Spleen (tissue), 11 donors: ENCODE data around the gene CELA1. TPM values are rescaled to one million over a fixed set of nuclear protein-coding genes. Genes with fewer than 3 reads are reported as not detected.

Experiments
- DNase-seq: peaks from one replicate; pipeline ENCODE4 v3.0.0-alpha.2; 2020
- H3K27ac ChIP-seq, 8 donors: fragments of 200-600 bp; sonication (generic) in 7 of 8; 1 replicate in 4 of 8; 2 replicates in 4 of 8; pipeline versions ENCODE4 v1.5.0 to v1.8.0; 2016 to 2021; ENCODE audit warnings: inconsistent platforms in 4 of 8, mild to moderate bottlenecking in 4 of 8, moderate library complexity in 1 of 8
- H3K27me3 ChIP-seq, 7 donors: fragments of 200-600 bp; sonication (generic) in 6 of 7; replicated peaks in 1 of 7; 1 replicate in 4 of 7; 2 replicates in 3 of 7; pipeline versions ENCODE4 v1.5.0 to v1.8.0; 2016 to 2021; ENCODE audit warnings: inconsistent platforms in 3 of 7, mild to moderate bottlenecking in 1 of 7
- H3K36me3 ChIP-seq, 6 donors: fragments of 200-600 bp; sonication (generic) in 5 of 6; 1 replicate in 4 of 6; 2 replicates in 2 of 6; pipeline versions ENCODE4 v1.5.0 to v1.8.0; 2016 to 2021; ENCODE audit warnings: inconsistent platforms in 2 of 6
- H3K4me1 ChIP-seq, 6 donors: fragments of 200-600 bp; sonication (generic) in 5 of 6; 1 replicate in 3 of 6; 2 replicates in 3 of 6; pipeline versions ENCODE4 v1.5.0 to v1.8.0; 2016 to 2021; ENCODE audit warnings: inconsistent platforms in 3 of 6
- H3K4me3 ChIP-seq, 8 donors: fragments of 200-600 bp; sonication (generic) in 7 of 8; 1 replicate in 4 of 8; 2 replicates in 4 of 8; pipeline versions ENCODE4 v1.5.0 to v1.8.0; 2016 to 2021; ENCODE audit warnings: inconsistent platforms in 4 of 8, mild to moderate bottlenecking in 4 of 8, moderate library complexity in 2 of 8
- H3K9me3 ChIP-seq, 8 donors: fragments of 200-600 bp; sonication (generic) in 7 of 8; 1 replicate in 4 of 8; 2 replicates in 4 of 8; pipeline versions ENCODE4 v1.5.0 to v1.8.0; 2016 to 2021; ENCODE audit warnings: inconsistent platforms in 4 of 8
- CTCF ChIP-seq, 11 experiments: fragments of 200-600 bp in 7 of 11; fragments of 450-650 bp in 4 of 11; sonication (generic) in 4 of 11; IDR thresholded peaks in 8 of 11; conservative IDR thresholded peaks in 3 of 11; 1 replicate in 7 of 11; 2 replicates in 4 of 11; pipeline versions ENCODE4 v1.4.0 to v1.8.0; 2016 to 2021; ENCODE audit warnings: antibody characterized with exemption in 11 of 11, inconsistent platforms in 4 of 11, mild to moderate bottlenecking in 1 of 11
- POLR2A ChIP-seq, 3 donors: fragments of 450-650 bp; IDR thresholded peaks; one replicate each; pipeline ENCODE4 v1.5.1; 2017; ENCODE audit warnings: antibody characterized with exemption in 3 of 3, mild to moderate bottlenecking in 1 of 3
- POLR2AphosphoS5 ChIP-seq, 3 donors: sonication (generic); formaldehyde crosslinking; IDR thresholded peaks; one replicate each; pipeline ENCODE4 v1.5.1; 2017; ENCODE audit warnings: antibody characterized with exemption in 3 of 3
- WGBS, 5 donors: extraction: QIAGEN DNeasy Blood & Tissue Kit in 3 of 5; methylation state at CpG; one replicate each; pipeline versions ENCODE4 v1.1.5 to v1.1.7; 2013 to 2018; 5-methylcytosine and 5-hydroxymethylcytosine counted together
- intact Hi-C: fragments of 100-400 bp; cut with DNase I; formaldehyde crosslinking; loops from one replicate; pipeline ENCODE4 v1.15.0; 2023; ENCODE audit warnings: low total_unique reads
- polyA plus RNA-seq, 3 donors: library from polyadenylated mRNA; stranded (reverse); fragments of 200-250 nt; gene quantifications; one replicate each; pipeline ENCODE4 v1.2.1, GENCODE V29; 2013
- total RNA-seq, 7 donors: library from RNA; depleted of rRNA in 3 of 7; stranded (reverse); fragments of >200 nt in 3 of 7; fragmentation: NEBNext Ultra II Directional in 4 of 7; extraction: Animal tissue kit (Norgen Biotek cat#: 25700) in 4 of 7; gene quantifications; one replicate each; pipeline versions ENCODE4 v1.1.0 to v1.2.1, GENCODE V29; 2016 to 2021
- donor health status: healthy with polysubstance abuse.
- donor health status: DM: no; HTN: no; CAD: no; lungs with moderate emphysema.
- donor health status: DM: no; HTN: no; CAD: no.
- donor health status: Bipolar disorder and iron deficiency.
- donor health status: healthy.
- donor health status: DM: no; HTN: no; CAD: no.
- donor health status: DM: yes; HTN: yes; CAD: no.

The CELA1 gene
- total and polyA plus RNA-seq, 10 donors = 0.21 TPM; not detected in 9

DNA sequence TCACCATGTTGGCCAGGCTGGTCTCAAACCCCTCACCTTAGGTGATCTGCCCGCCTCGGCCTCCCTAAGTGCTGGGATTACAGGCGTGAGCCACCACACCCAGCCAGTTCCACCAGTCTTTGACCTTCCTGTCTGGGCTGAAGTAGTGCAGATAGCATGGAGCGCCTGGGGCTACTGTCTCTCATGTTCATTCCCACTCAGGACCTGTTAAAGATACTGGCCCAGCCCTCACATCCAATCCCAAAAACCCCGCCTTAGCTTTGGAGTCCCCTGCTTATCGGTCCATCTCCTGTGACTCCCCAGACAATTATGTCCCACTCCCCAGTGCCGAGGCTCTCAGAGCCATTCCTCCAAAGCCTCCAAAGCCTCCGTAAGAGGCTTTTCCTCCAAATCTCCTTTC is 12.0 kb upstream of the CELA1 start:
- no peak for DNase-seq
- no peak overlapping the region for H3K4me3 ChIP-seq
- 93 to 97% (median 95%) methylated on average over 8 of the region's 8 CpGs for WGBS, 5 donors
- H3K4me1 ChIP-seq = peaks cover 0 to 36% (median 17%) of the 10 kb centered on the region in 6 donors
- H3K27me3 ChIP-seq = no peaks in the 10 kb centered on the region
- no peak overlapping the region for H3K27ac ChIP-seq
- H3K9me3 ChIP-seq = no peaks in the 10 kb centered on the region
- intact Hi-C loops = no loop called here
- no peak for TF ChIP-seq CTCF (IDR thresholded peaks at IDR 0.05 in 8 of 11, conservative IDR thresholded peaks at IDR 0.05 in 3 of 11)
- no peak for TF ChIP-seq POLR2AphosphoS5 (IDR thresholded peaks at IDR 0.05)
- no peak for TF ChIP-seq POLR2A (IDR thresholded peaks at IDR 0.05)
- peaks cover 0 to 84% (median 0%) of the 10 kb centered on the region in 6 donors for H3K36me3 ChIP-seq

- Histone ChIP-seq H3K36me3 (peaks cover 0 to 76% (median 0%) of the 10 kb centered on the region in 6 donors), H3K4me1 (peaks cover 0 to 36% (median 17%) of the 10 kb centered on the region in 6 donors), H3K9me3 (no peaks in the 10 kb centered on the region), H3K27me3 (no peaks in the 10 kb centered on the region), H3K27ac (no peak overlapping the region), H3K4me3 (no peak overlapping the region)
- 57 to 70% (median 58%) methylated on average over 8 to 10 of the region's 10 CpGs for WGBS, 5 donors
- DNase-seq = no peak
- intact Hi-C loops = no loop called here
- TF ChIP-seq CTCF (IDR thresholded peaks at IDR 0.05 in 8 of 11, conservative IDR thresholded peaks at IDR 0.05 in 3 of 11) (no peak), POLR2A (IDR thresholded peaks at IDR 0.05) (no peak), POLR2AphosphoS5 (IDR thresholded peaks at IDR 0.05) (peak in 2 of 3 donors; percentile 60 to 70)
Measured at GRCh38 chr12:51357374-51358047, 11.0 kb upstream of the CELA1 start.

- WGBS, 5 donors = 54 to 67% (median 60%) methylated on average over 11 of the region's 11 CpGs
- DNase-seq = no peak
- intact Hi-C loops = no loop called here
Measured at GRCh38 chr12:51351913-51352532, 5.5 kb upstream of the CELA1 start.

More at GRCh38 chr12:51351913-51352532, 5.5 kb upstream of the CELA1 start:
- Histone ChIP-seq H3K4me3 (no peak overlapping the region), H3K4me1 (peaks cover 0 to 8% (median 7%) of the 10 kb centered on the region in 6 donors), H3K36me3 (peaks cover 0 to 25% (median 0%) of the 10 kb centered on the region in 6 donors), H3K9me3 (no peaks in the 10 kb centered on the region), H3K27ac (no peak overlapping the region), H3K27me3 (no peaks in the 10 kb centered on the region)
- no peak for TF ChIP-seq POLR2AphosphoS5 (IDR thresholded peaks at IDR 0.05)
- TF ChIP-seq CTCF (IDR thresholded peaks at IDR 0.05 in 8 of 11, conservative IDR thresholded peaks at IDR 0.05 in 3 of 11) = peak in 10 of 11 experiments; percentile 38 to 72 (median 56)
